Activated CD8-positive, alpha-beta memory T cell treated with anti-CD3 and anti-CD28 coated beads, Interleukin-2, amount 50 U/mL, for 4 hours (primary cell): Measurements from ENCODE around the gene LPCAT1.
"Not testable (repeated sequence)": the region's sequence is repeated elsewhere in the genome, so short reads cannot be mapped to it uniquely, and the experiment has no call there.

Source experiments
- DNase-seq: peaks from one replicate; pipeline ENCODE4 v3.0.0-alpha.2; 2020

Gene LPCAT1

GRCh38 chr5:1540831-1541701 lies 17.3 kb upstream of the LPCAT1 start:
- no peak for DNase-seq

GRCh38 chr5:1540166-1540565 lies 16.4 kb upstream of the LPCAT1 start:
- DNase-seq: no peak

- not testable (repeated sequence) for DNase-seq
These were observed 15.8 kb upstream of the LPCAT1 start for GRCh38 chr5:1539393-1540161.

- DNase-seq: no peak
These were observed 15.1 kb upstream of the LPCAT1 start for GRCh38 chr5:1538741-1539392.

- DNase-seq: no peak
These were observed 14.5 kb upstream of the LPCAT1 start for GRCh38 chr5:1538276-1538675.

GRCh38 chr5:1537603-1538154 lies 13.9 kb upstream of the LPCAT1 start:
- DNase-seq: no peak

- DNase-seq: no peak
These were observed 13.3 kb upstream of the LPCAT1 start for GRCh38 chr5:1536871-1537602.

- DNase-seq: peak; percentile 68
These were observed 12.6 kb upstream of the LPCAT1 start for GRCh38 chr5:1536322-1536845.

- DNase-seq: no peak
These were observed 11.9 kb upstream of the LPCAT1 start for GRCh38 chr5:1535646-1536045.

GRCh38 chr5:1532384-1532783 lies 8.6 kb upstream of the LPCAT1 start:
- DNase-seq: no peak

GRCh38 chr5:1529498-1529897 lies 5.7 kb upstream of the LPCAT1 start:
- DNase-seq: no peak

- no peak for DNase-seq
These were observed 3.9 kb upstream of the LPCAT1 start for GRCh38 chr5:1527533-1528205.

- DNase-seq: peak; percentile 11
These were observed 2.9 kb upstream of the LPCAT1 start for GRCh38 chr5:1526681-1527131.

- DNase-seq: peak; percentile 9
These were observed 2.5 kb upstream of the LPCAT1 start for GRCh38 chr5:1526190-1526631.

- DNase-seq: peak; percentile 11
These were observed 1.9 kb upstream of the LPCAT1 start for GRCh38 chr5:1525624-1526189.

GRCh38 chr5:1524799-1525623 lies 1.3 kb upstream of the LPCAT1 start:
- no peak for DNase-seq

- no peak for DNase-seq
These were observed 680 bp upstream of the LPCAT1 start for GRCh38 chr5:1524481-1524798.

GRCh38 chr5:1523480-1523792 lies 324 bp downstream of the LPCAT1 start:
- no peak for DNase-seq

GRCh38 chr5:1522601-1523479 lies 920 bp downstream of the LPCAT1 start:
- DNase-seq: no peak
